ENCODE data around the gene MLYCD.
"Not testable (repeated sequence)": the region's sequence is repeated elsewhere in the genome, so short reads cannot be mapped to it uniquely, and the experiment has no call there.

Gene MLYCD

DNA sequence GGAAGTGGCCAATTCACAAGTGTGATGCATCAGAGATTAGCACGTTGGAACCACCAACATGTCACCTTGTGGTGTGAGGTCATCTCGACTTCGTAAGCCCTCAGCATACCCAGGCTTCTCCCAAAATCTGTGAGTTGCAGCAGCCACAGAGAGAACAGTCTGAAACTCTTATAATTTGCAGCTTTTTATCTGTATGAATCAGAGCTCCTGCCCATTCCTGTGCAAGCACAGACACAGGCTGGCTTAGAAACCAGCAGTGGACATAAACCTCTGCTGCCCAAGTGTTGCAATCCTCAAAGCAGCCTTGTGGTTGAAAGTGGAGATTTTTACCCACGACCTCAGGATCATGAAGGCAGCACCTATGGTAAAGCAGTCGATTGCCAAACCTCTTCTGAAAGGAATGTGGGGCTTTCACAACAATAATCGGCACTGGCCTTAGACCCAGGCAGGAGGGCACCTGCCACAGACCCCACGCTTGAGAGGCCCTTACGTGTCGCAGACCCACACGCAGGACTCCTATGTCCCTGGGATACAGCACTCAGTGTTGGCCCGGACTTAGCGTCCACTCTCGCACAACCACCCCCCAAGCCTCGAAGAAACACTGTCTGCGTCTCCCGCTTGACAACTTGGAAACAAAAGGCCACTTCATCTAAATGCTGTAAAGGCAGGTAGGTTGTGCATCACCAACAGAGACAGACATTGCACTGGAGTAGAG, 29.6 kb downstream of the MLYCD start:
- no peak for DNase-seq

DNA sequence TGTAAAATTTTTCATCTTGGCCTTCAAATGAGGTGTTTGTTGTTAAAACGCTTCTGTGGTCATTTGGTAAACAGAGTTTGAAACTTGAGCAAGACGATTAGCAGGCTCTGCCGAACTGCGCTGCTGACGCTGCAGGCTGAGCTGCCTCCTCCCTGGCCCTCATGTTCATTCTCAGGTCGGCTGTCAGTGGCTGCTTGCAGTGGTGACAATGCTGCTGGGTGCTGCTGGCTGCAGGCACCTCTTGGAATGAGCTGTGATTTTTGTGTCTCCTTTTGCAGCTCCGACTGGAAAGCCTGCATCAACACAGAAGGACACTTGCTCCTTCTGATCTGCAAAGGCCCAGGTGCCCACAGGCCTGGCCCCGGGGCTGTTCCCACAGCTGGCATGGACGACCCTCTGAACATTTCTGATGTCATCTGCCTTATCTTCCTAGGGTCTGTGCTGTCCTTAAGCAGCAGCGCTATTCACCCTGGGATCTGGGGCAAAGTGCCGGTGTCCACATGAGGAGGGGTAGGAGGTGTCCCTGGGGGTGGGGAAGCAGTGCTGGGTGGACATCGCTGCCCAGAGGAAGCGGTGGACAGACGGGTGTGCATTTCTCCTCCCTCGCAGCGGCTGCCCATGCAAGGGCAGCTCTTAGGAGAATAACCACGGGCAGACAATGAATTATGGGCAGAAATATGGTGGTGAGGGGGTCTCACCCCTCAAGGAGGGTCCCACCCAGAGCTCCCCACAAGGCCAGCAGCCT, 31.1 kb downstream of the MLYCD start:
- DNase-seq, result no peak

DNA sequence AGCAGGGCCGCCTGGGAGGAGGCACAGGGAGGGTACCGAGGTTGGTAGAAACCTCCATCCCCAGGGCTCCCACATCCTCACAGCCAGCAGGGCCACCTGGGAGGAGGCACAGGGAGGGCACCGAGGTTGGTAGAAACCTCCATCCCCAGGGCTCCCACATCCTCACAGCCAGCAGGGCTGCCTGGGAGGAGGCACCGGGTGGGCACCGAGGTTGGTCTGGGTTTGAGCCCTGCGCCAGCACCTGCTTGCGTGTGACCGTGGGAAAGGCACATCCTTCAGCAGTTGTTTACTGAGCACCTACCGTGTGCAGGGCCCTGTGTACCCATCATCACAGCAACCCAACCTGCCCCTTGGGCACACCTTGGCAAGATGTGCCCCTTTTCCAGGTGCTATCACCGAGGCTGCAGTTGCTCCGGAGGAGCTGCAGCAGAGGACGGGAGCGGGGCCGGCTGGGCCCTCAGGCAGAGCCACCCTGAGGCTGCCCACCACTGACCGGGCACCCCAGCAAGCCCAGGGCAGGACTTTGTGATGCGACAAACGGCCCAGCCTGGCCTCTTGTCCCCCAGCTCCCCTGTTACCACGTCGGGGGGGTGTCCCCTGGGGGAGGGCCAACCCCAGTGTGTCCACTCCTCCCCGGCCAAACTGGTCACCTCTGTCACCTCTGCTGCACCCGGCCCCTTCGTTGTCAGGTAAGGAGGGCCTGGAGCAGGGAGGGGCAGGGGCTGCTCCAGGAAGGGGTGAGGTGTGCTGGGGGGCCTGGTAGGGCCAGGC, 32.0 kb downstream of the MLYCD start:
- DNase-seq, result no peak

DNA sequence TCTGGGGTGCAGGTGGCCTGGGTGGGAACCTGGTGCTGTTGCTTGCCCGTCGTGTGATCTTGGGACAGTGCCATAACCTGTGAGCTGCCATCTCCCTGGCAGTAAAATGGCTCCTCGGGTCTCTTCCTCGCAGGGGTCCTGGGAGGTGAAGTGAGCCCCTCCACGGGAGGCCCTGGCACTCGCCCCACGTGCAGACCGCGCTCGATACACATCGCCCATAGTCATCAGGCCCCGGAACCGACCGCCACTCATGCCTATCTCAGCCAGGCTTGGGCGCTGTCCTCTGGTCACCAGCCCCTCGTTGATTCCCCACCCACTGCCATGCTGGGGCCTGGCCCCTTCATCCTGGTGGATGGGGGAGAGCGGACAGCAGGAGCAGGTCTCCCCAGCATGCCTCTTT, 32.6 kb downstream of the MLYCD start:
- no peak for DNase-seq

DNA sequence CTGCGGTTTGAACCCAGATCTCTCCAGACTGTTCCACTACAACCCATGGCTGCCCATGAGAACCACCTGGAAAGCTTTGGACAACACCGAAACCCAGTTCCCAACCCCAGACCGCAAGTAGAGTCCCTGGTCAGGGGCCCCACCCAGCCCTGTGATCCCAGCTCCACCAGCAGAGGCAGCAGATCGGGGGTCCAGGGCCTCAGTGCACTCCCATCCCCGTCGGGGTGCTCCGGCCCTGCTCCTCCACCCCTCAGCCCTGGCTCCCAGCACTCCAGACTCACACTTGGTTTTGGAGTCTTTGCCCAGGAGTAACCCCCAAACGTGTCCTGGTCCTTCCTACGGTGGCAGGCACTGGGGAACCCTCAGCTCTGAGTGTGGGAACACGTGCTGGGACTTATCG, 33.4 kb downstream of the MLYCD start:
- no peak for DNase-seq

DNA sequence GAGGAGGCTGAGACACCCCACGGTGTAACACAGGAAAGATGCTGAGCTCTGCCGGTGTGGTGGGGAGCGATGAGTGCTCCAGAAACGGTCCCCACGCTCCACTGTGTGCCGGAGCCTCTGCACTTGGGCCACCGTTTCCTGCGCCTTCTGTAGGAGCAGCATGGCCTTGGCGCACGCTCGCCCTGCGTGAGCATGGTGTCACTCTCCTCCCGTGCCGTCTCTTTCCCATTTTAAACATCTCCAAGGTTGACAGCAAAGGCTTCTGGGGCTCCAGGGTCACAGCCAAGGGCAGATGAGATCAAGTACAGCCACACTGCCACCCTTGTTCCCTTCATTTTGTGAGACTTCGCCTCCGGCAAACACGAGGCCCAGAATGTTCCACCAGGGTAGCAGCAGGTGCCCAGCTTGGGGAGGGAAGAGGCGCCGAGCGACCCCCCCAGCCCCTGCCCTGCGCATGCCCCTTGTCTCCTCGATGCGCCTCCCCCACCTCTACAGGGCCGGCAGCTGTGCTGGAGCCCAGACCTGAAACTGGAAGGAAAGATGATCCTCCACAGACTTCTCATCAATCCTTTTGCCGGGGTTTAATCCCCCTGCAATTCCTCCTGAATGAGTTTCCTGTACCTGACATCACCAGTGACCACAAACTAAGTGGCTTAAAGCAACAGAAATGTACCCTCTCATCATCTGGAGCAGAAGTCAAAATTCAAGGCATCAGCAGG, 34.2 kb downstream of the MLYCD start:
- no peak for DNase-seq

DNA sequence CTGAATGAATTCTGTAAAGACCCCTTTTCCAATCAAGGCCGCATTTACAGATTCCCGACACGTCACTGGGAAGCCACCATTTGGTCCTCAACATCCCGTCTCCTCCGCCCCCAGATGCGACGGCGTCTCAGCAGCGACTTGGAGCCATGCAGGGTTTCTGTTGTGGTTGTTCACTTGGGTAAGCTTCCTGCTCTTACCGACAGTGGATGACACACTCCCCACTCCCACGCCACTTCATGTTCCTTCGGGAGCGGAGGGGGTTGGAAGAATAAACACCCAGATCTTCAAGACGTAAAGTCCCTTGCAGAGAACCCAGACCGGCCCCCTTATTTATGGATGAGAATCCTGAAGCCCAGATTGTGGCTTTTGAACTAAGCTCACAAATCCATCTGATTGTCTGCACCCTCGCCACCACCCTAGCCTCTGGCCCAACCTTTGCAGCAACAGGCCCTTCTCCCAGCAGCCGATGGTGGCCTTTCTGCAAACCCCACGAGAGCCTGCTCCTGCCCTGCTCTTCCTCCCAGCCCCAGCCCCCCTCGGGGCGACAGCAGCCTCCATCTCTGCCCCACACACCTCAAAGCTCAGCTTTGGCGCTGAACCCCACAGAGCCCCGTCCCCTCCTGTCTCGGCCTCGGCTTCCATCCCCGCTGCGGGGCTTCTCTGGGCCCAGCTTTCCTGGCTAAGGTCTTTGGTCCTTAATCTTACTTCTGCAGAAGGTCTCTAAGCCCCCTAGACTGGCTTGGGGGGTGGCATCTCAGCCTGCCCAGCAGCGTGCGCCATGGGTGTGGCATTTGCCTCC, 35.2 kb downstream of the MLYCD start:
- DNase-seq, result no peak

DNA sequence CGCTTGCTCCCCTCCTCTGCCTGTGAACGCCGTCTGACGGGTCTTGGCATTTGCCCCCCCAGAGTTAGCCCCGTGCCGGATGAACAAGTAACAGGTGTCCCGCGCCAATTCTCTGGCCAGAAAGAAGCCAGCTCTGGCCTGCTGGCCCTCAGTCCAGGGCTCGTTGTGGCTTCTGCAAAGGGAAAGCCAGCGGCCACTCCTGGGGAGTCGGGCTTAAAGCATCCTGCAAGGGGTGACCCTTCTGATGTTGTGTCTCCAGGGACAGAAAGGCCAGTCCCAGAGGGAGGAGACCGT, 35.7 kb downstream of the MLYCD start:
- no peak for DNase-seq

DNA sequence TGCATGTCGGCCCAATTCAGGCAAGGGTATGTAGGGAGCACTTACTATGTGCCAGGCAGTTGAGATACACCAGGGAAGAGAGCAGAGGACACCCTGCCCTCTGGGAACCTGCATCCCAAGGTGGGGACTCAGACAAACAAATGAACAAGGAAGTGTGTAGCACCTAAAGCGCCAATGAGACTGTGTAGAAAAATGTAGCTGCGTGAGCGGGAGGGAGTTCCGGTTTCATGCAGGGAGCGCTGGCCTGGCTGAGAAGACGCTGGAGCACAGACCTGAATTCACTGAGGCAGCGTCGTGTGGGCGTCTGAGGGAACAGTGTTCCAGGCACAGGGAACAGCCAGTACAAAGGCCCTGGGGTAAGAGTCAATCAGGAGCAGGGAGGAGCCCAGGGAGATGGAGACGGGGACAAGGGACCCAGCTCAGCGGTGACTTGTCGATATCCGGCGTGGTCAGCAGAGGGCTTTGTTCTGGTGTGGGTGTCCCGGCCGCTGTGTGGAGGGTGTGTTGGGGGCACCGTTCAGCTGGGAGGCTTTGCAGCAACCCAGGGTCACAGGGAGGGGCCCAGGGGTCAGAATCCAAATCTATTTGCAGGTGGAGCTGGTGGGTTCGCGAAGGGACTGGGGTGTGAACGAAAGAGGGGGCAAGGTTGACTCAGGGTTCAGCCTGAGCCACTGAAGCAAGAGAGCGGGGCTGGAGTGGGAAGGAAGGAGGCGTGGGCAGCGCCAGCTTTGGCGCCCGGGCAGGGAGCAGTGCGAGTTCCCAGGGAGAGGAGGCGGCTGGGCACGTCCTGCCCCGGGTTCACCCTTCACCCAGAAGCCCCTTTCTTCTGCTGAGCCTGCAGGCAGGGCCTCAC, 36.3 kb downstream of the MLYCD start:
- no peak for DNase-seq

DNA sequence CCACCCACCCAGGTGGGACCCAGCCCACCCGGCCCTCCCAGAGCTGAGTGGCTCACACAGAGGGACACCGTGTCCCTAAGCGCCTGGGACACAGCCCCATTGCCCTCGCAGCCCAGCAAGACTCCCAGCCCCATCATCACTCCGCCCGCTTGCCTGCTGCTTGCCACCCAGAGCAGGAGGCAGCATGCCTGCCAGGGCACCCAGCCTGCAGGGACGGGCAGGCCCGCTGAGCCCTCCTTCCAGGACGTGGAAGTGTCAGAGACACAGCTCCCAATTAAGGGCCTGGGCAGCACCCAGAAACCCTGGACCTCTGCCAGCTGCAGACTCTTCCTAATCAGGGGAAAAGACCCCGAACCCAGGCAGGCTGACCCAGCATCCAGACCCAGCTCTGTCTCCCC, 36.9 kb downstream of the MLYCD start:
- no peak for DNase-seq

DNA sequence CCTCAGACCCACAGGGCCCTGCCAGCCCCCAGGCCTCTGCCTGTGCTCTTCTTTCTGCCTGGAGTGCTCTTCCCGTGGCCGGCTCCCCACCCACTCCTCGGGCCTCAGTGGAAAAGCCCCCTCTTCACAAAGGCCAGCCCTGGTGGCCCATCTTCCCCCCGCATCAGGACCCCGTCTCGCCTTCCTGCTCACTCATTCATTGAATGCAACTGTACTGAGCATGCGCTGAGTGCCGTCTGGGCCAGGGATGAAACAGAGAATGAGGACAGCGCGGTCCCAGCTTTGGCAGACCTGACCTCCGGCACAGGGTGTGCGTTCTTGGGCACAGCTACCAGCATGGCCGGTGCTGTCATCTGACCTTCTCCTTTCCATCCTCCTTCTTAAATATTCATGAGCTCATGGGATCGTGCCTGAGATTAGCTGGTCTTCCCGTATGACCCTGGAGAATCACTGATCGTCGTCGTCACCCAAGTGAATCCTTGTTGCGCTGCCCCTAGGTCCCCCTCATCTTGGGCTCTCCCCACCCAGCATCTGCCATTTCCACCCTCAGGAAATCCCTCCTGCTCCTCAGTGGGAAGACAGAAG, 37.8 kb downstream of the MLYCD start:
- DNase-seq, result no peak

DNA sequence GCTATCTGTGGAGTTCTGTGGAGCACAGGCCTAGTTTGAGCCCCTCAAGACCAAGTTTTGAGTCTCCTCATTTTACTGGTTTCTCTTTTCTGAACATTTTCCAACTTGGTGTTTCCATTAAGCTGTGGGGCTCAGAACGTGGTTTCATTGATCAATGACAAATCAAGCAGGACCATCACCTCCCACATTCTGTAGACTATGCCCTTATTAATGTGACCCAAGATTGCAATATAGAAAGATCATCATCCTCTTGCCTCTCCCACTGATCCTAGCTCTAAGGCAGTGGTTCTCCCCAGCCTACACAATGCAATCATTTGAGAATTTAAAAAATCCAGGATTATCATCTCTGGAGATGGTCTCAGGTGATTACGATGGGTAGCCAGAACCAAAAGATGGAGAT, 38.4 kb downstream of the MLYCD start:
- no peak for DNase-seq

DNA sequence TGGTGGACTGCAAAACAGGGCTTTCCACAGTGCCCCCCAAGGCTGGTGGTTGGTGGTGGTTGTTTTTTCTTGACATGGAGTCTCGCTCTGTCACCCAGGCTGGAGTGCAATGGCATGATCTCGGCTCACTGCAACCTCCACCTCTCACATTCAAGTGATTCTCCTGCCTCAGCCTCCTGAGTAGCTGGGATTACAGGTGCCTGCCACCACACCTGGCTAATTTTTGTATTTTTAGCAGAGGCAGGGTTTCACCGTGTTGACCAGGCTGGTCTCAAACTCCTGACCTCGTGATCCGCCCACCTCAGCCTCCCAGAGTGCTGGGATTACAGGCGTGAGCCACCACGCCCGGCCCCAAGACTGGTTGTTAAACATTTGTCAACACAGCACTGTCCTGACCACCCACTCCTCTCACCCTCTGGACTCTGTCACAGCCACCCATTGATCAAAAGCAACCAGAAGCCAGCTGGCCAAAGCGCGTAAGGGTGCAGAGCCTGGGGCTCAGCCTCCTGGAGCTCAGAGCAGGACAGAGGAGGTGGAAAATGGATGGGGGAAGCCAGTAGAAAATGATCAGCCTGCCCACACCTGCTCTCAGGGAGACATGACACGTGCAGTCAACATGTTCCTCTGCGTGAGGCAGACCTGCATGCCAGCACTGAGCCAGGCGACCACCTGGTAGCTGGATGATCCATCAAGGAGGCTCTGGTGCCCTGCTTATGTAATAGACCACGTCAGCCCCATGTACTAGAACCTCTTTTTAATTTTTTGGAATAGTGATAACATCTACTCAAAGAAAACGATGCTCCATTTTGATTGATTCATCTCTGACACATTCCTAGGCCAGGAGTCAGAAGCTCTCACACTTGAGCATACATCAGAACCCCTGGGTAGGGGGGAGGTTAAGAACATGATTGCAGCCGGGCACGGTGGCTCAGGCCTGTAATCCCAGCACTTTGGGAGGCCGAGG, 39.3 kb downstream of the MLYCD start:
- DNase-seq, result no peak

DNA sequence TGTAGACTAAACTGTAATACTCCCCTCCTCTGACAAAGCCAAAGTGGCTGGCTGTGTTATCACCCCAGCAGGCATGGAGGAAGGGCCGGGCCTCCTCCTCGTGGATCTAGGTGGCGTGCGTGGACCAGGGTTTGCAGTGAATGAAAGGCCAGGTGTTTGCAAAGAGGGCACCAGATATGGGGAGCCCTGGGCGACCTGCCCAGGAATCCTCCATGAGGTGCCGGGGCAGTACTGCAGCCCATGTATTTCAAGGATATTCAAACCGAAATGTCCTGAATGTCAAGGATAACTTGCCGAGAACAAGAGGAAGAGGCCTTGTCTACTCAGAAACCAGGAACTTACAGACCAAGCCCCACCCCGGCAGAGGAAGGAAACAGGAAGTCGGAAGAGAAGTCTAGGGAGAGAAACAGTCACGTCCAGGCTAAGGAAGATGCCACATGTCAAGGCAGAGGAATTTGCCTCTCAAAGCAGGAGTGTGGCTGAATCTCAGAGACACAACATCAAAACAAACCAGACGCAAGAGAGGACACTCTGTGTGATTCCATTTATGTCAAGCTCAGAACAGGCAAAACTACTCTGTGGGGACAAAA, 40.4 kb downstream of the MLYCD start:
- DNase-seq, result no peak

DNA sequence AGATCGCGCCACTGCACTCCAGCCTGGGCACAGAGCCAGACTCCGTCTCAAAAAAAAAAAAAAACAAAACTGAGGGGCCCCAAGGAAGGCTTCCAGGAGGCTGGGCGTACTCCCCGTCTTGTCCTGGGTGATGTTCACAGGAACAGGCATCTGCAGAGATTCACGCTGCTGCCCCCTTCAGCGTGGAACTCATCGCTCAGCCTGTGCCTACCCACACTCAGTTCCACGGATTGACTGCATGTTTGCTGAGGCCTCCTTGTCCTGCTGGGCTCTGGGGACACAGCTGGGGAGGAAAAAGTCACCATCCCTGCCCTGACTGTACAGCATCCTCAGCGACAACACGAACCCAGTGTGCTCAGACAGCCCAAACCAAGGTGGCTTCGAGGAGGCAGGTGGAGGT, 41.2 kb downstream of the MLYCD start:
- no peak for DNase-seq

DNA sequence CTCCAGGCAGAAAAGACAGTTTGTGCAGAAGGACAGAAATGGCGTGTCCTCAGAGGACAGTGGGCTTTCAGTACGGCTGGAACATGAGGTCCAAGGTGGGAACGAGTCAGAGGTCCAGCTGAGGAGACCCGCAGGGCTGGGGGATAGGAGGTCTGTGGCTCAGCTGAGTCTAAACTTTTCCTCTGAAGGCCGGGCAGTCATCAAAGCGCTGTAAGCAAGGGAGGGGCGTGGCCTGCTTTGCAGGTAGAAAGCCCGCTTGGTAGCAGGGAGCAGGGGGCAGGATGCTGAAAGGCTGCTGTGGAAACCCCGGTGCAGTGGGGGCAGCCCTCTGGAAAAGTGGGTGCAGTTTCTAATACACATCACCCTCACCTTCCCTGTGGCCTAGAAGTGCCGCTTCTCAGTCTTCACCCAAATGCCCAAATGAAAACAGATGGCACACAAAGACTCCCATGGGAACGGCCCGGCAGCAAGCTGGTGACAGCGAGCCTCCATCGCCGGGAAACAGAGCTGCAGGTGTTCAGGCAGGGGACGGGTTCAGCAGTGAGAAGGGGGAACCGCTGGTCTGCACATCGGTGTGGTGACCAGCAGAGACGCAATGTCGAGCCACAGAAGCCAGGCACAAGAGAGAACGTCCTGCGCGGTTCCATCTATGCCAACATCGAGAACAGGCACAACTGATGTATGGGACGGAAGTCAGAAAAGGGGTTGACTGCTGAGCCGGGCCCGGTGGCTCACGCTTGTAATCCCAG, 41.9 kb downstream of the MLYCD start:
- DNase-seq, result no peak

DNA sequence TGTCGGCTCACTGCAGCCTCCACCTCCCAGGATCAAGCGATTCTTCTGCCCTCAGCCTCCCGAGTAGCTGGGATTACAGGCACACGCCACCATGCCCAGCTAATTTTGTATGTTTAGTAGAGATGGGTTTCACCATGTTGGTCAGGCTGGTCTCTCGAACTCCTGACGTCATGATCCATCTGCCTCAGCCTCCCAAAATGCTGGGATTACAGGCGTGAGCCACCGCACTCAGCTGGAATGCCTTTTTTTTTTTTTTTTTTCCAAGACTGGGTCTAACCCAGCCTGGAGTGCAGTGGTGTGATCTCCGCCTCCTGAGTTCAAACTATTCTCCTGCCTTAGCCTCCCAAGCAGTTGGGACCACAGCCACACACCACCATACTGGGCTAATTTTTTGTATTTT, 42.6 kb downstream of the MLYCD start:
- DNase-seq, result not testable (repeated sequence)

DNA sequence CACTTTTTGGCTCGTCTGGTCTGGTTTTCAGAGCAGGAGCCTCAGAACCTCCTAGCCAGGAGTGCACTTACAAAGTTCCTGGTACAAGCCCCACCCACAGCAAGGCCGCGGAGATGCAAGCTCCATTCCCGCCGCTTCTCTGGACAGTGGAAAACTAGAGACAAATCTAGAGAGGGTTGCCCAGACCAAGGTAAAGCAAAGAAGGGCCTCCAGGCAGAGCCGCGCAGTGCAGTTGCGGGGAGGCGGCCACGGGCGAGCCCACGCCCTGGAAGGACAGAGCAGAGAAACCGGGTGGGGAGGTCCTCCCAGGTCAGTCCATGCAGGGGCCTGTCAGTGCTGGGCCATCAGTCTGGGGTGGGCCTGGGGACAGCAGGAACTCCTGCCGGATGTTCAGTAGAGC, 43.2 kb downstream of the MLYCD start:
- no peak for DNase-seq
